HG02571 (cell line): Measurements from ENCODE around the gene RASL11B.
"Not testable (repeated sequence)": the region's sequence is repeated elsewhere in the genome, so short reads cannot be mapped to it uniquely, and the experiment has no call there.

Experiments used
- ATAC-seq: cut with Tn5 transposase; IDR thresholded peaks from one replicate; pipeline ENCODE4 v1.9.1; 2021; ENCODE audit warnings: mild to moderate bottlenecking, moderate library complexity; ENCODE audit not compliant: unreplicated experiment

The RASL11B gene, protein sequence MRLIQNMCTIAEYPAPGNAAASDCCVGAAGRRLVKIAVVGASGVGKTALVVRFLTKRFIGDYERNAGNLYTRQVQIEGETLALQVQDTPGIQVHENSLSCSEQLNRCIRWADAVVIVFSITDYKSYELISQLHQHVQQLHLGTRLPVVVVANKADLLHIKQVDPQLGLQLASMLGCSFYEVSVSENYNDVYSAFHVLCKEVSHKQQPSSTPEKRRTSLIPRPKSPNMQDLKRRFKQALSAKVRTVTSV

DNA sequence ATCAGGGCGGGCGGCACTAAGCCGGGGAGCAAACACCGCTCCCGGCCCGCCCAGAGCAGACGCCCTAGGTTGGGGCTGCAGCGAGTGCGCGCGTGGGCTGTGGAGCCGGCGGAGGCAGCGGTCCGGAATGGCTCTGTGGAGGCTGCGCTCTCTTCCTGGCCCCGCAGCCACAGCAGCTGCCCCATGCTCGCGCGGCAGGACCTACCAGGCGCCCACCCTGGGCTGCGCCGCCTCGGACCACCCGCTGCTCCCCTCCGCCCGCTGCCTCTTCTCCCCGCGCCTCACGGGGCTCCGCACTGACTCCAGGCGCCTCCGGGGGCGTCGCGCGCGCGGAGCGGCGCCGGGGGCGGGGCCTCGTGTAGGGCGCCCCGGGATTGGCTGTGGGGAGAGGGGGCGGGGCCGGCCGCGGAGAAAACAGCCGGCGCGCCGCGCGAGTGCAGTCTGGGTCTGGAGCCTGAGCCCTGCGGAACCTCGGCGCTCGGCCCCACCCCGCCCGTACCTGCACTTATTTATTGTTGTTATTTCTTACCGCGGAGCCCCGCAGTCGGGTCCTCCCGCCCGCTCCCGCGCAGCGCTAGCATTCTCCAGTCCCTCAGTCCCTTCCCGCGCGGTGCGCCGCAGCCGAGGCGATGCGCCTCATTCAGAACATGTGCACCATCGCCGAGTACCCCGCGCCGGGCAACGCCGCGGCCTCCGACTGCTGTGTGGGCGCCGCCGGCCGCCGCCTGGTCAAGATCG lies at the start of gene RASL11B:
RASL11B (plus strand) TSS at position 439 of the 738 bp plus-strand sequence; CDS start at position 630, 191 bp downstream.
- peak; percentile 97 for ATAC-seq

- ATAC-seq: no peak
Observed at GRCh38 chr4:52813546-52813945, 48.6 kb upstream of the RASL11B start.

DNA sequence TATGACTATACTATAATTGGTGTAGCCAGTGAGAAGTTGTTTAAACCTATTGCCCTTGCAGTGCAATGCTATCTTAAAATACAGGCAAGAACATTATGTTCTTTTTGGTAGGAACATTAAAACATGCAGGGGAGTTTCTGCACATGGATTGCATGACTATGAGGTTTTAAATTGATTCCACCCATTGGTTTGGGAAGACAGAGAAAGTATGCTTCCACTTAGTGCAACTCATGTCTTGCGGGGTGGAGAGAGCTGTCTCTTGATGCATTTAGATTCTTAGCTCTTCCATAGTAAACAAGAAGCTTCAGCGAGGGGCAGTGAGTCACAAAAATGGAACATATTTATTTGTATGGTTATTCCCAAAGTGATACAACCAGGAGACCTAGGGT lies 39.5 kb upstream of the RASL11B start:
- no peak for ATAC-seq

DNA sequence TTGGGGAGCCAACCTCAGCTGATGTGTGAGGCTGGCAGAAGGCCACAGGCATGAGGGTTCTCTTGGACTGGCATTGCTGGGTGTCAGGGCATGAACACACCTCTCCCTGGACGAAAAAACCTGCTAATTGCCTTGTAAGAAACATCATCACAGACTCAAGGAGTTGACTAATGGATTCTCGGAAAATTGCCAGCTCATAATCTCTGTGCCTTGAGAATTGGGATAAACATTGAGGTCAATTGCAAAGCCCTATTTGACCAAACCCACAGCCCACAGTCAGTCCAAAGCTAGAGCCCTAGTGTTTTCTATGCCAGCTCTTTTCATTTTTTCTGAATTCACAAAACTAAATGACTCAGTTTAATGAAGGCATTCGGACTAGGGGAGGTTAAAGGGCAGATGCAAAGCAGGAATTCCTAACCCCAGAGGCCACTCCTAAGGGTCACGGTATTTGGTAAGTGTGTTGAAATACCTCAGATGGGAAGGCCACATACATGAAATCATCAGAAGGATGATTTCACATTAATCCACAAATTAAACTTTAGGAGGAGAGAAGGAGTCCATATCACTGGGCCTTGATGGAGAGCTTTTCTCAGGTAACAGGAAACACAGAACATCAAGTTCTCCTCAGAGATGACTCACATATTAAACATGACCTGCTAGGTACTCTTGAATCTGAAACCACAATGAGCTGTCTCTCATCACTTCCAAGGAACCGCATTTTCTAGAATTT lies 39.0 kb upstream of the RASL11B start:
- no peak for ATAC-seq

- ATAC-seq: no peak
Observed at GRCh38 chr4:52823702-52824092, 38.4 kb upstream of the RASL11B start.

DNA sequence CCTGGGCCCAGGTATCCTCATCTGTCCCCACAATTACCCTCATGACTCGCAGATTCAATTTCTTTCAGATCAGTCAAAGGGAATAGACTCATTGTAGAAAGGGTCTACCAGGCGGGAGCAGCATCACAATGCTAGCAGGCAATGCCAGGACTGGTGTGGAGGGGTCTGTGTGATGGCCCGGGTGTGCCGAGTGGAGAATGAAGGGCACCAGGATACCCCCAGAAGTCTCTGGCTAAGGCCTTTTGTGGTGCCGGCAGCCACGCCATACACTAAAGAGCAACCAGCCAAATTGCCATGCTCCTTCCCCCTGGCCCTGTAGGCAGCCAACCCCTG lies 37.9 kb upstream of the RASL11B start:
- ATAC-seq: no peak

GRCh38 chr4:52824603-52825459 lies 37.3 kb upstream of the RASL11B start:
- no peak for ATAC-seq

- no peak for ATAC-seq
Observed at GRCh38 chr4:52825460-52826090, 36.5 kb upstream of the RASL11B start.

- no peak for ATAC-seq
Observed at GRCh38 chr4:52833941-52834525, 28.1 kb upstream of the RASL11B start.

DNA sequence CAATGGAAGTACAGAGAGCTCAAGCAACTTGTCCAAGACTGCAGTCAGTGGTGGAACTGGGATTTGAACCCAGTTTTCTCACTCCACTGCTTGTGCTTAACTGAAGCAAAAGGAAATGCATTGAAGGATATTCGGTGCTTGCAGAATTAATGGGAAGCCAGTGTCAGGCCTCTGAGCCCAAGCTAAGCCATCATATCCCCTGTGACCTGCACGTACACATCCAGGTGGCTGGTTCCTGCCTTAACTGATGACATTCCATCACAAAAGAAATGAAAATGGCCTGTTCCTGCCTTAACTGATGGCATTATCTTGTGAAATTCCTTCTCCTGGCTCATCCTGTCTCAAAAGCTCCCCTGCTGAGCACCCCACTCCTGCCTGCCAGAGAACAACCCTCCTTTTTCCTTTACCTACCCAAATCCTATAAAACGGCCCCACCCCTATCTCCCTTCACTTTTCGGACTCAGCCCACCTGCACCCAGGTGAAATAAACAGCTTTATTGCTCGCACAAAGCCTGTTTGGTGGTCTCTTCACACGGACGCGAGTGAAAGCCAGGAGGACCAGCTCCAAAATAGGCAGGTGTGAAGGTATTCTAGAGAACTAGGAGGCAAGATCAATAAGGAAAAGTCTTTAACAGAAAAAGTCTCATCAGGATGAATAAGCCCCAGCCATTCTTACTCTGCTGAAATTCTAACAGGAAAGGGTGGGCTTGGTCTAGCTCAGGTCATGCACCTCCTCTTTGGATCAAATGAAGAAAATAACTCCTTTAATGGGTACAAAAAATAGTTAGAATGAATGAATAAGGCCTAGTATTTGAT lies 27.3 kb upstream of the RASL11B start:
- not testable (repeated sequence) for ATAC-seq

DNA sequence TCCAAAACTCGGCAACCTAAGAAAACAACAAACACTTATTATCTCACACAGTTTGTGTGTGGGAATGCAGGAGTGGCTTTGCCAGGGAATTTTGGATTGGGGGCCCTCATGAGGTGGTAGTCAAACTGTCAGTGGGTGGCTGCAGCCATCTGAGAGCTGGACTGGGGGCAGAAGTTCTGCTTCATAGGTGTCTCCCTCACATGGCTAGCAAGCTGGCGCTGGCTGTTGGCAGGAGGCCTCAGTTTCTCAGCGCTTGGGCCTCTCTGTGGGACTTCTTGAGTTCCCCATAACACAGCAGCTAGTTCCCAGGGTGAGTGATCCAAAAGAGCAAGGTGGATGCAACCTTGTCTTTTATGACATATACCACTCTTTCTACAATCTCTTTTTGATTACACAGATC lies 26.0 kb upstream of the RASL11B start:
- no peak for ATAC-seq

DNA sequence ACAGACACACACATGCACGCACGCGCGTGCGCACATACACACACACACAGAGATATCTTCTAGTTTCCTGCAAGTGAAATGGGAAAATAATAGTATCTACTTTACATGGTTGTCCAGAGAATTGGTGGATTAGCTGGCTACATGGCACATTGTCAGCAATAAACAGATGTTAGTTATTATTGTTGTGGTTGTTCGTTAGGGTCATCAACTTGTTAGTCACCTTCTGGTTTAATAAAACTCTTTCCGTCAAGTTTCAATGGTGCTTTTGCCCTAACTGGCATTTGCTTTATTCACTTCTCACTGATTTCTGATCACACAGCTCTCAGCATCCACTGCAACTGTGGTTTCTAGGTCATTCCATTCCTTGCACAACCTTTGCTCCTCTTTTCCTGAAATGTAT lies 25.4 kb upstream of the RASL11B start:
- ATAC-seq: no peak

GRCh38 chr4:52837716-52838558 lies 24.2 kb upstream of the RASL11B start:
- ATAC-seq: no peak

GRCh38 chr4:52838729-52839586 lies 23.2 kb upstream of the RASL11B start:
- no peak for ATAC-seq

DNA sequence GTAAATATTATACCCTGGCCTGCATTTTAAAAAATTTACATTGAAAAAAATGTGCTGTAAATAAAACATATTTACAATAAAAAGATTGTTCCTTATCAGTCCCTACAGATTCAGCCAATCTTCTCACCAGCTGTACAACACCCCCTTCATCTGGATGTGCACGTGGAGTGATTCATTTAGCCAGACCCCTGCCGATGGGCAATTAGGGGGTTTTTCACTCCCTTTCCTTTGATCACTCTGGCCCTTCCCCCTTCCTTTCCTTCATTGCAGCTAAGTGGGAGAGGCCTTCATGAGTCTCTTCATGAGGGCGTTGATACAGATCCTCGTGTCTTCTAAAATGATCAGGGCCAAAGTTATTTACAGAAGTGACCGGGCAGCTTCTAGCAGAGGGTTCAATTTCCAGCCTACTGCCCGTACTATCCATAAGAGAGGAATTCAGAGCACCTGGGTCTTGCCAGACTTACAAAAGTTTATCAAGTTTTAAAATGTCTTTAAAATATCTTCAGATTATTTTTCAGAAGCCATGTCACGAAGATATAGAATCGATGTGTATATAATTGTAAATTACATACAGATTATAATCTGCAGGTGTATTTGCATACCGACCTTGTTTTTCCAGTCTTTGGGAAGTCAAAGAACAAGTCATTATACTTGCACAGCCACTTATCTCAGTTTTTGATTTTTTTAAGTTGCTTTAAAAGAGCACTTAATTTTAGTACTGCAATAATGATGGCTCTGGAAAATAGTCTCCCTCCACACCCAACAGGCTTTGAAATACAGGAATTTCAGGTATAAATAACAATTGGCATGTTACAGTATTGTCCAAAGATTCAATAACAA lies 21.4 kb upstream of the RASL11B start:
- no peak for ATAC-seq

GRCh38 chr4:52841682-52842456 lies 20.2 kb upstream of the RASL11B start:
- ATAC-seq: no peak
